Globus pallidus (tissue), 1 donor: ENCODE results near the gene CEP152.
"Not testable (repeated sequence)": the region's sequence is repeated elsewhere in the genome, so short reads cannot be mapped to it uniquely, and the experiment has no call there.

Experiments
- DNase-seq: peaks from one replicate; pipeline ENCODE4 v3.0.0-alpha.2; 2015; ENCODE audit warnings: low spot score

CEP152 gene

DNA sequence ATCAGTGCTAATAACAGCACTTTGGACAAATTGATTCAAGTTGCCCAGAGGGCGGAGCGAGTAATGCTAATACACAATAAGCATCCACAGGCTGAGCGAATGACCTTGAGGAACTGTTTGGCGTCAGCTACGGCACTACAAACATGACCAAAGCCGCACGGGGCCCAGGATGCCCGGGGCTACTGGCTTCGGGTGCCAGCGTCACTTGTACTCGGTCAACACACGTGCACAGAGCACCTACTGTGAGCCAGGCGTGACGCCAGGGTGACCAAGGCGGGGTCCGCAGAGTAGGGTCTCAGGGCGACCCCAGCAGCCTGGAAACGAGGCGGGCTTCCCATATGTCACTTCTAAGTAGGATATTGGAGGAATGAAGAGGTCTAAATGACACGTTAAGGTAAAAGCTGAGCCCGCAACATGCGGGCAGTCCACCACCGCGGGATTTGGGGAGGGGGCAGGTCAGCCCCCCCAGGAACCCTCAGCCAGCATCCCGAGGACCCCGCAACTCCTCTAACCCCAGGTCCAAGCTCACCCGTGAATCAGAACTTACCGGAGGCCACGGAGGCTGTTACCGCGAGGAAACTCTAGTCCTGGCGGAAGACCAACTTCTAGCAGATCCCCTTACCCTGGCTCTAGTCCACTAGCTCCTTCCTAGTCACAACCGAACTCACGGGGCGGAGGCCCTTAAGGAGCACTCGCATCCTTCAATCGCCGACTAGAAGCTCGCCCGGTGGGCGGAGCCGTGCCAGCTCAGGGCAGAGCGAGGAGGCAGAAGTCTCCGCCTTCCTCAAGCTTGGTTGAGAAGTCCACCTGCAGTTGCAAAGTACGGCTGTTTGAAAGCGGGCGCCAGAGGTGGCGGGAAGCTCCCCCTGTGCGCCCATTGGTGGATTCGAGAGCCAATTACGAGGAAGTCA is at the start of gene CEP152:
Gene CEP152, minus strand, starts transcription at position 656 of the 911 bp plus-strand sequence. CDS start 5,420 bp downstream, outside the sequence.
- peak; percentile 95 for DNase-seq

GRCh38 chr15:48859426-48859825 is 48.6 kb upstream of the CEP152 start:
- DNase-seq: no peak

- no peak for DNase-seq
These were observed 47.5 kb upstream of the CEP152 start for GRCh38 chr15:48858401-48858800.

GRCh38 chr15:48856942-48857341 is 46.1 kb upstream of the CEP152 start:
- no peak for DNase-seq

GRCh38 chr15:48855501-48856440 is 44.9 kb upstream of the CEP152 start:
- no peak for DNase-seq

DNA sequence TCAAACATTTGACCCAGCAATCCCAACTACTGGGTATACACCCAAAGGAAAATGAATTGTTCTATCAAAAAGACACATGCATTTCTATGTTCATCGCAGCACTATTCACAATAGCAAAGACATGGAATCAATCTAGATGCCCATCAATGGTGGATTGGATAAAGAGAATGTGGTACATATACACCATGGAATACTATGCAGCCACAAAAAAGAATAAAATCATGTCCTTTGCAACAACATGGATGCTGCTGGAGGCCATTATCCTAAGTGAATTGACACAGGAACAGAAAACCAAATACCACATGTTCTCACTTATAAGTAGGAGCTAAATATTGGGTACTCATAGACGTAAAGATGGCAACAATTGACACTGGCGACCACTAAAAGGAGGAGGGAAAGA is 43.6 kb upstream of the CEP152 start:
- not testable (repeated sequence) for DNase-seq

DNA sequence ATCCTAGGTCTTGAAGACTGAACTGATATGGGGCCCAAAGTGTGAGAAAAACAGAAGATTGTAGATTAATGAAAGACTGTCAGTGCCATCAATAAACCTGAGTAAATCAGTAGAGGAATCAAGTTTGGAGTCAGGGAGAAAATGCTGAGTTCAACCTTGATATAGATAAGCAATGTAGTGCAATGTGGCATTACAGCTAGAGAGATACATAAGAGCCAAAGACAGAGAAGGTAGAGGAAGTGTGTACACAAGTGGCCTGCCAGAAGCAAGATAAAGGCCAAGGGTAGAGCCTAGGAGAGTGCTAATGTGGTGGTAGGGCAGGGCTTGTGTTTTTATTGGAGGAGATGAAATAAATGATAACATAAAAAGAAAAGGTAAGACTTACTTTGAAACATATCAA is 41.1 kb upstream of the CEP152 start:
- no peak for DNase-seq

- DNase-seq: no peak
These were observed 39.8 kb upstream of the CEP152 start for GRCh38 chr15:48850648-48851047.

DNA sequence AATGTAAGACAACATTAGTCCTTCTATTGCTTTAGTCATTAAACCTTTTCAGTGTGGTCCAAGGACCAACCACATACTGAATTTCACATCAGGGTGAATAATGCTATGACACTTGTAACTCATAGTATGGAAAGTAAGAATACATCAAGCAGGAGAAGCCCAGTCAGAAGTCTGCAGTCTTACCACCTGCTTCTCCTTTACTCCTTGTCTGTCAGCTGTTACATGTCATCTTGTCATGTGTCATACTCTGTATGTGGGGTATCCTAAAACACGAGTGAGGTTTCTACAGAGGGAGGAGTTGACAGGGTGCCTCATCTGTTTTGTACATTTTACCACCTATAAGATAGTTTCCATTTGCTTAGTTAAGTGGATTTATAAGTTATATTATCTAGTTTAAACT is 34.3 kb upstream of the CEP152 start:
- DNase-seq: no peak

DNA sequence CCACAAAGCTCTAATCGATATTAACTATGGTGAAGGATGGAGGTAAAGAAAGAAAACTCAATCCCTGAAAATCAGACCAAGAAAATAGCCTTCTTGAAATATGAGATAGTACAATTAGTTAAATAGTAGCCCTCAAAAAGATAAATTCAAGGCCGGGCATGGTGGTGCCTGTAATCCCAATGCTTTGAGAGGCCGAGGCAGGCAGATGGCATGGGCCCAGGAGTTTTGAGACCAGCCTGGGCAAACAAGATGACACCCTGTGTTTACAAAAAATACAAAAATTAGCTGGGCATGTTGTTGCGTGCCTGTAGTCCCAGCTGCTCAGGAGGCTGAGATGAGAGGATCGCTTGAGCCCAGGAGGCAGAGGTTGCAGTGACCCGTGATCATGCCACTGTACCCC is 31.6 kb upstream of the CEP152 start:
- DNase-seq: no peak

DNA sequence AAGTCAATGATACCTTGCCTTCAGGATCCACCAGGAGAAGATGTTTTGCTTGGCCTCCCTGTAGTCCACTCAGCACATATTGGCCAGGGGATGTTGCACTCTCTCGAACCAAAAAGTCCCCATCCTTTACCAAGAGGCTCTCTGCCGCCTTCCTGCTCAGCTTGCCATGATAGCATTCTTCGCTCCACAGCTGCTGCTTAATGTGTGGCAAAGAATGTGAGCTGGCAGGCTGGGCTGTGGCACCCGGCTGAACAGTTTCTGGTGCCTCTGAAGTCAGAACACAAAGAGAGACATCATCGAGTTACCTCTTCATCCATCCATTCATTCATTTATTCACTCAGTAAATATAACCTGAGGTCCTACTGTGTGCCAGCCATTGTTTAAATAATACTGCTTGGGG is 23.9 kb upstream of the CEP152 start:
- no peak for DNase-seq

DNA sequence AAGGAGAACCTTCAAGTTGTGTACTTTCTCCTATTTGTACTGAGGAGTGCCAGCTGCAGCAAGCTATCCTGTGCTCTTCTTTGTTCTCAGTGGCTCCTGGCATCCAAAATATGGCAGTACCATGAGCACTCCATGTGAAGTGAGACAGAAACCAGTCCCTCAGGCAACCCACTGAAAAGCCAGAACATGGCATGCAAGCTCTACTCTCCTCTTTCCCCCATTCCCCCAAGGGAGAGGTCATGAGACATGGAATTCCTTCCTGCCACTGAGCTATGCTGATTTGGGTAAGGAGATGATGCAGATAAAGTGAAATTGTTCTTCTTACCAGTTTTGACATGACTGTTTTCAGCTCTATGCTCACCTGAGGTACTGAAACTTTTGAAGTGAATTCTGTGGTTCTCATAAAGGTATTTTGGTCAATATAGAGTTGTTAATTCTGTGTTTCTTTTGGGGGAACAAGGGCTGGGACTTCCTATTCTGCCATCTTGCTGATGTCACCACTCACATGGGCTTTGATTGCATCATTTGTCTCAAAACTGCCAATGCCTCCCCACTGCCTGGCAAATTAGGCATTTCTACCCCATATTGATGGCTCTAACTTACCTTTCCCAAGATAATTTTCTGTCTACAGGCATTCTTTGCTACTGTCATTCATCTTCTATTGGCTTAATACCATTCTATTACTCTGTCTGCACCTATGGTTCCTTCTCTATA is 22.8 kb upstream of the CEP152 start:
- DNase-seq: no peak

DNA sequence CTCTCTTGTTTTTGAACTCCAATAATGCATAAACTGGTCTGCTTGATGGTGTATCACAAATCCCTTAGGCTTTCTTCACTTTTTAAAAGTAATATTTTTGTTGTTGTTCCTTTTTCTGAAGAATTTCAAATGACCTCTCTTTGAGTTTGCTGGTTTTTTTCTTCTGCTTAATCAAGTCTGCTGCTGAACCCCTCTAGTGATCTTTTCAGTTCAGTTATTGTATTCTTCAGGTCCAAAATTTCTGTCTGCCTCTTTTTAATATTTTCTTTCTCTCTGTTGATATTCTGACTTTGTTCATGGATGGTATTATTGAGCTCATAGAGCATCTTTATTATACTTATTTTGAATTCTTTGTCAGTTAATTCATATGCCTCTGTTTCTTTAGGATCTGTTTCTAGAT is 21.8 kb upstream of the CEP152 start:
- no peak for DNase-seq

- DNase-seq: no peak
These were observed 18.0 kb upstream of the CEP152 start for GRCh38 chr15:48828906-48829305.

DNA sequence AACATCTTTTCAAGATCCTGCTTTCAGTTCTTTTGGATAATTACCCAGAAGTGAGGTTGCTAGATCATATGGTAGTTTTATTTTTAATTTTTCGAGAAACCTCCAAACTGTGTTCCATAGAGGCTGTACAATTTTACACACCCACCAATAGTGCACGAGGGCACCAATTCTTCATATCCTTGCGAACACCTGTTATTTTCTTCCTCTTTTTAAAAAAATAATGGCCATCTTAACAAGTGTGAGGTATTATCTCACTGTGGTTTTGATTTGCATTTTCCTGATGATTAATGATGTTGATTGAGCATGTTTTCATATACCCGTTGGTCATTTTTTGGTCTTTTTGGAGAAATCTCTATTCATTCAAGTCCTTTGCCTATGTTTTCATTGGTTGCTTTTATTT is 17.6 kb upstream of the CEP152 start:
- no peak for DNase-seq

DNA sequence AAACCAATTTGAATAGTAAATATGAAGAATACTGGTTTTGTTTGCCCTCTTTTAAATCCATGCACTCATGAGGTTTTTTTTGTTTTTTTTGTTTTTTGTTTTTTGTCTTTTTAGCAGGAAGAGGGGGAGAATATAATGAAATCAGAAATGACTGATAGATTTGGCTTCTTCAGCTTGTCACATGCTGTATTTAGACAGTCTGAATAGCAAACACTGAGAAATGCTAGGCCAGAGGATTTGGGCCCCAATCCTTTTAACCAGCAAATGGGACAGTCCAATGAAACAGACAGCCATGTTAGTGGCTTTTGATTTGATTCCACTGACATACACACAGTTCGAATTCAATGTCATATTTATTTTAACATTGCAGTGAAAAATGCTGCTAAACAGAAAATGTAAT is 14.2 kb upstream of the CEP152 start:
- peak; percentile 63 for DNase-seq

DNA sequence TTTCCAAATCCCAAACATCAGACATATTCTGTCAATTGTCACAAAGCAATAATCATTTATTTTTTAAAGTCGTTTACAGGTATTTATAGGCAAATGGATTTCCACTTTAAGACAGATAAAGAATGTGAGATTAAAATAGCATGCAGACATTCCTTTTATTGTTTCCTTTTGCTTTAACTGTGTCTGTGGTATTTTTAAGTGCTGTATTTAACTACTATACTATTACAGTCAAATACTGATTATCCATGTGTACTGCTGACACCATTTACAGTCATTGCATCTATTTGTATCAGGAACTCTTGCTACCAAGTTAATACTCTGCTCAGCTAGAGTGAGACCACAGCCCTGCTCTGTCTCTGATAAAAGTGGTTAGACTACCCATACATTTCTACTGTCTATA is 12.8 kb upstream of the CEP152 start:
- no peak for DNase-seq

DNA sequence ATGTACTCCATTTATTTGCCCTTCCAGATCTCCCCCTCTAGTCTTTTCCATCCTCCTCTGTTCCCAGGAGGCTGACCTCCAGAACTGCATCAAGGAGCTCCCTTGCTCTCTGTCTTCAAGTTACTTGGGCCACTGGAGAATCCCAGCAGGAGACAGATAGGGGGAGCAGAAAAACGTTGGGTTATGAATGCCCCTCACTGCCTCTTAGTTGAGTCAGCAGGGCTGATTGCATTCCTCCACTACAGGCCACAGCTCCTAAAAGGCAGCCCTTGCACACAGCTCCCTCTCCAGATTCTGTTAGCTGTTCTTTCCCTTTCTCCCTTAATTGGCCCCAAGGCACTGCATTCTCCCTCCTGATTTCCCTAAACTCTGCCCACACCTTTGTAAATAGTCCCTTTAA is 12.4 kb upstream of the CEP152 start:
- no peak for DNase-seq

- no peak for DNase-seq
These were observed 3.4 kb upstream of the CEP152 start for GRCh38 chr15:48814286-48814685.

DNA sequence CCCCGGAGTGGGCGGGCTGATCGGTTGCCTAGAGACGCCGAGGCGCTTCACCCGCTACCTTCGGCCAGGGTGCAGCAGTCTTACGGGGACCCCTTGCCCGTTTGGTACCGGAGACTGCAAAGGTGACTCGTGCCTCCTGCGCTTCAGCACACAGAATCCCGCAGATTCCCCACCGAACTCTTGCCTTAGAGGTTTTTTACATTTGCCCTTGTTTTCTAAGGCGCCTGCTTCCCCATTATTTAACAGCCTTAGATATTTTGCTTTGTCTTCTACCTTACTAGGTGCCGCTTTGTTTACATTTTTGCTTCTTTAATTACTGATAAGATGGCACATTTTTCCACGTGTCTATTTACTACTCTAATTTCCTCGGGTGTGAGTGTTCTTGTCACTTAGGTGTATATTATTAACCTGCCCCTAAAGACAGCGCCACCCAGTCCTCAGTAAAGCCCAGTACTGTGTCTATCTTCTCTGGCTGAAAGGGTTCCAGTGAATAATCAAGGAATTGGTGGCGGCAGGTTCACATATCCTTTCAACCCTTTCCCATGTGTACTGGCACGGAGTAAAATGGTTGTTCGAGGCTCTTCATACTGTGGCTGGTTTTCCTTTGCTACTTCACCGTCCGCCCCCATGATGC is 573 bp upstream of the CEP152 start:
- no peak for DNase-seq

DNA sequence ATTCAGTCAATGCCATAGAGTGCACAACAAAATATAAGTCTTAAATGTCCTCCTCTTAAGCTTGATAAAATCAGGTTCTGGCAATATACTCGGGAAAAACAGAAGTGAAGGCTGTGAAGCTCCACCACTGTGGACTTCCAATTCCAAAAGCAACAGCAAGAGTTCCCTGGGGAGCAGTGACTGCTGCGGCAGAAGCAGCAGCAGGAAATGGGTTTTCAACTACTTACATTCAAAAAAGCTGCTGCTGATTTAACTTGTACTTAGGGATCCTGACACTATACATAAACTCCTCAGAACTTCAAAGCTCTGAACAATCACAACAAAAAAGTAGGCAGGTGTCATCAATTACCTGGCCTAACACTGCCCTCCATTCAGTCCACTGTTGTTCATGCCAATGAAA is 4.7 kb downstream of the CEP152 start:
- DNase-seq: no peak

- DNase-seq: no peak
These were observed 5.3 kb downstream of the CEP152 start for GRCh38 chr15:48805591-48805990.
